ENCODE measurements around the gene ACER3. TPM values are rescaled to one million over a fixed set of nuclear protein-coding genes. Genes with fewer than 3 reads are reported as not detected.

The ACER3 gene
- total RNA-seq, 1 donor from 2014 or later = 17.3 TPM

DNA sequence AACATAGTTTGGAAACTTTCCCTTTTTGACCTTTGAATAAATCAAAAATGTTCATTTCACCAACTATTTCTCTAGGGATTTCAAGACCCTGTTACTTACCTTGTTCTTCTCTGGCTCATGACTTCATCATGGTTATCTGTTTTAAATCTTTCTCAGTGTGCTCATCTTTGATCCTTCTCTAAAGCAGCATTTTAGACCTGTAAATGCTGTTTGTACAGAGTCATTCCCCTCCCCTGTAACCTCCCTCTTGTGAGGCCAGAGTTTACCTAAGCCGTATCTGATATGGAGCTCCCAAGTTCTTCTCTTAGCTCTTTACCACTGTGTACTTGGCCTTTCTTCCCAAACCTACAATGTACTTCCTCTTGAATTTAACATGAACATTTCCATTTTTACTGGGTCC lies 56.0 kb downstream of the ACER3 start:
- Mint-ChIP-seq H3K9me3 (ENCODE audit: unreplicated experiment) (no peaks in the 10 kb centered on the region), H3K4me1 (ENCODE audit: unreplicated experiment) (no peaks in the 10 kb centered on the region), H3K27ac (ENCODE audit: unreplicated experiment) (no peak overlapping the region), H3K36me3 (ENCODE audit: low read depth, unreplicated experiment) (no peaks in the 10 kb centered on the region), H3K27me3 (ENCODE audit: unreplicated experiment) (no peaks in the 10 kb centered on the region), H3K4me3 (ENCODE audit: unreplicated experiment) (no peak overlapping the region)
- TF ChIP-seq, protein P1, sequence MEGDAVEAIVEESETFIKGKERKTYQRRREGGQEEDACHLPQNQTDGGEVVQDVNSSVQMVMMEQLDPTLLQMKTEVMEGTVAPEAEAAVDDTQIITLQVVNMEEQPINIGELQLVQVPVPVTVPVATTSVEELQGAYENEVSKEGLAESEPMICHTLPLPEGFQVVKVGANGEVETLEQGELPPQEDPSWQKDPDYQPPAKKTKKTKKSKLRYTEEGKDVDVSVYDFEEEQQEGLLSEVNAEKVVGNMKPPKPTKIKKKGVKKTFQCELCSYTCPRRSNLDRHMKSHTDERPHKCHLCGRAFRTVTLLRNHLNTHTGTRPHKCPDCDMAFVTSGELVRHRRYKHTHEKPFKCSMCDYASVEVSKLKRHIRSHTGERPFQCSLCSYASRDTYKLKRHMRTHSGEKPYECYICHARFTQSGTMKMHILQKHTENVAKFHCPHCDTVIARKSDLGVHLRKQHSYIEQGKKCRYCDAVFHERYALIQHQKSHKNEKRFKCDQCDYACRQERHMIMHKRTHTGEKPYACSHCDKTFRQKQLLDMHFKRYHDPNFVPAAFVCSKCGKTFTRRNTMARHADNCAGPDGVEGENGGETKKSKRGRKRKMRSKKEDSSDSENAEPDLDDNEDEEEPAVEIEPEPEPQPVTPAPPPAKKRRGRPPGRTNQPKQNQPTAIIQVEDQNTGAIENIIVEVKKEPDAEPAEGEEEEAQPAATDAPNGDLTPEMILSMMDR (IDR thresholded peaks at IDR 0.05; ENCODE audit: unreplicated experiment) = no peak
- no peak for DNase-seq (ENCODE audit: low spot score)

DNA sequence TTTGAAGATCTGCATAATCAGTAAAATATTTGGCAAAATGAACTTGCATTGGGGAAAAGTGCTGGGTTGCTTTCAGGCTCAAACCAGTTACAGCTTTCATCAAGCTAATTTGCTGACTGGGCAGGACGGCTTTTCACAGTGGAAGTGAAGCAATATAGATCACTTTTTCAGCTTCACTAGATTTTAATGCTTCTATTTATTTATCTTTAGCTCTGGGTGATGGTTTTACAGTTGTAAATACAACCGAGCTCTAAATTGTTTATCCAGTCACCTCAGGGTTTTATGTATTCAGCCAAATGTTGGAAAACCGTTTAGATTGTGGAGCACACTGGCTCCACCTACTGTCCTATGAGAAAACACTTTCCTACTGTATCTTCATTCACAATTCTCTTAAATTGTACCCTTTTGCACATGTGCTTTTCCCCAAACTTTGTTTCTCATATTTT lies 58.2 kb downstream of the ACER3 start:
- H3K9me3 Mint-ChIP-seq (ENCODE audit: unreplicated experiment) = no peaks in the 10 kb centered on the region
- H3K4me3 Mint-ChIP-seq (ENCODE audit: unreplicated experiment) = no peak overlapping the region
- no peaks in the 10 kb centered on the region for H3K27me3 Mint-ChIP-seq (ENCODE audit: unreplicated experiment)
- no peaks in the 10 kb centered on the region for H3K36me3 Mint-ChIP-seq (ENCODE audit: low read depth, unreplicated experiment)
- H3K27ac Mint-ChIP-seq (ENCODE audit: unreplicated experiment) = no peak overlapping the region
- no peak for DNase-seq (ENCODE audit: low spot score)
- no peaks in the 10 kb centered on the region for H3K4me1 Mint-ChIP-seq (ENCODE audit: unreplicated experiment)
- TF ChIP-seq, protein P1 (IDR thresholded peaks at IDR 0.05; ENCODE audit: unreplicated experiment) = peak; percentile 40

DNA sequence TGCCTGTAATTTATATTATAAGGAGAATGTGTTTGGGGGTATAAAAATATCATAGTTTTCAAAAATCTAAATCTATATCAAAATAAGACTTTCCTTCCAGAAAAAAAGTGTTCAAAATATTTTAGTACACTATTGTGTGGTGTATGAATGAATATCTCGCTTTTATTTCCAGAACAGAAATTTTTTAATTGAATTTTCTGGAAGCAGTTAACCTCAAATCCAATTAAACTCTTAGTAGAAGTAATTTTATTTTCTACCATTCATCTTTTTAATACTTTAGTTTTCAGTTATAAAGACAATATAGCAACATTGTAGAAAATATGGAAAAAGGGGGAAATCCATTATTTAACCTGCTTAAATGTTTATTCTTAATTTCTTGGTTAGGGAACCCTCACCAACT lies 58.7 kb downstream of the ACER3 start:
- DNase-seq (ENCODE audit: low spot score) = no peak
- Mint-ChIP-seq H3K27me3 (ENCODE audit: unreplicated experiment) (no peaks in the 10 kb centered on the region), H3K4me1 (ENCODE audit: unreplicated experiment) (no peaks in the 10 kb centered on the region), H3K9me3 (ENCODE audit: unreplicated experiment) (no peaks in the 10 kb centered on the region), H3K4me3 (ENCODE audit: unreplicated experiment) (no peak overlapping the region), H3K27ac (ENCODE audit: unreplicated experiment) (no peak overlapping the region), H3K36me3 (ENCODE audit: low read depth, unreplicated experiment) (no peaks in the 10 kb centered on the region)
- TF ChIP-seq, protein P1 (IDR thresholded peaks at IDR 0.05; ENCODE audit: unreplicated experiment) = no peak

DNA sequence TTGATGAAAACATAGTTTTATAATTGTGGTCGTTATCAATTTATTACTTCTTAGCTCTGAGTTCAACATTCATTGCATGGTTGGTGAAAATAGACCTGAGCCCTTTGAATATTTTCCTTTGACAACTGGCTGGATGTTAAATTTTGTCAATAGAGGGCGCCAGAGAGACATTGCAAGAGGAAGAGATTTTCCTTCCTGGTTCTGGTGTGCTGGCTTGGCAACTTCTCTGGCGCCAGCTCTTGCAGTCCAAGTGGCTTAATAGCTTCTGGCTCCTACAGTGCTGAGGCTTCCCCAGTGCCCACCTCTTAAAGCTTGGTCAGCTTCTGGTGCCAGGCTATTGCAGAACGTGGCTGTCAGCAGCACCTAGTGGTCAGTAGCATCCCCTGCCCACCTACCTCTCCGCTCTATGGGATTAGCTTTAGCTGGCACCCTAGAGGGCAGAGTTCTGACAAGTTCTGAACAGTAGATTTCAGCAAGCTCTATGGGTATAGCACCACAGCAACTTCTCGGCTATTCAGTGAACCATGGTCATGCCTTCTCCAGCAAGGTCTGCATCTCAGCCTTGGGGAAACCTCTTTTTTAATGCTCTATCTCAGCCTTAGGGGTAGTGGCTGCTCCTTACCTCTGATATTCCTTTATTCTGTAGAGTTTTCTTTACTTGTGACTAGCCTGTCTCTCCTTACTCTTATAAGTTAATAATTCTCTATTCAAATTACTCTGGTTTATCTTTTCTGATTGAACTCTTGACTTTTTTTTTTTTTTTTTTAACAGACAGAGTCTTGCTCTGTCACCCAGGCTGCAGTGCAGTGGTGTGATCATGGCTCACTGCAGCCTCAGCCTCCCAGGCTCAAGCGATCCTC lies 59.4 kb downstream of the ACER3 start:
- peak; percentile 71 for DNase-seq (ENCODE audit: low spot score)
- Mint-ChIP-seq H3K4me1 (ENCODE audit: unreplicated experiment) (no peaks in the 10 kb centered on the region), H3K9me3 (ENCODE audit: unreplicated experiment) (no peaks in the 10 kb centered on the region), H3K27ac (ENCODE audit: unreplicated experiment) (no peak overlapping the region), H3K4me3 (ENCODE audit: unreplicated experiment) (no peak overlapping the region), H3K36me3 (ENCODE audit: low read depth, unreplicated experiment) (no peaks in the 10 kb centered on the region), H3K27me3 (ENCODE audit: unreplicated experiment) (no peaks in the 10 kb centered on the region)
- TF ChIP-seq, protein P1 (IDR thresholded peaks at IDR 0.05; ENCODE audit: unreplicated experiment) = peak; percentile 96

DNA sequence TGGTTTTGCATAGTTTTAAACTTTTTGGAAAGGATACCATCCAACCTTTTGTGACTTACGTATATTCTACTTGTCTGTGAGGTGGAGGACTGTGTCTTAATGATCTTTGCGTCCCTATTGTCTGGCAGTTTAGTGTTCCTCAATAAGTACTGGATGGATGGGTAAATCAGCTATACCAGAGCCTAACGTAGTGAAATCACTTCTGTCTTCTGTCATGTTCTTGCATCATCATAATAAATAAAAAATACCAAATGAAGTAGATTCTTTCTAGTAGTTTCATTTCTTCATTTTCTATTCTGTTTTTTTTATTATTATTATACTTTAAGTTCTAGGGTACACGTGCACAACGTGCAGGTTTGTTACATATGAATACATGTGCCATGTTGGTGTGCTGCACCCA lies 66.4 kb downstream of the ACER3 start:
- Mint-ChIP-seq H3K4me3 (ENCODE audit: unreplicated experiment) (no peak overlapping the region), H3K4me1 (ENCODE audit: unreplicated experiment) (no peaks in the 10 kb centered on the region), H3K27me3 (ENCODE audit: unreplicated experiment) (no peaks in the 10 kb centered on the region), H3K9me3 (ENCODE audit: unreplicated experiment) (no peaks in the 10 kb centered on the region), H3K36me3 (ENCODE audit: low read depth, unreplicated experiment) (peaks cover 8% of the 10 kb centered on the region), H3K27ac (ENCODE audit: unreplicated experiment) (no peak overlapping the region)
- TF ChIP-seq, protein P1 (IDR thresholded peaks at IDR 0.05; ENCODE audit: unreplicated experiment) = no peak
- DNase-seq (ENCODE audit: low spot score) = no peak

All from endothelial cell (in vitro differentiated cells).